NCI-H146 (cell line): Measurements from ENCODE around the gene IFITM10.

Experiments used
- DNase-seq: peaks from one replicate; lab custom pipeline; 2025; lab: John Stamatoyannopoulos, UW

IFITM10 gene

GRCh38 chr11:1714908-1715885, 35.2 kb downstream of the IFITM10 start:
- no peak for DNase-seq

GRCh38 chr11:1708716-1709115, 41.7 kb downstream of the IFITM10 start:
- DNase-seq, result no peak

- no peak for DNase-seq
Measured at GRCh38 chr11:1707751-1708150, 42.6 kb downstream of the IFITM10 start.

GRCh38 chr11:1706634-1707400, 43.6 kb downstream of the IFITM10 start:
- no peak for DNase-seq

GRCh38 chr11:1705126-1706052, 45.0 kb downstream of the IFITM10 start:
- no peak for DNase-seq

GRCh38 chr11:1703146-1703545, 47.2 kb downstream of the IFITM10 start:
- DNase-seq, result no peak

- no peak for DNase-seq
Measured at GRCh38 chr11:1702506-1702905, 47.9 kb downstream of the IFITM10 start.

GRCh38 chr11:1701091-1701807, 49.1 kb downstream of the IFITM10 start:
- no peak for DNase-seq

- no peak for DNase-seq
Measured at GRCh38 chr11:1699771-1700170, 50.6 kb downstream of the IFITM10 start.

GRCh38 chr11:1696608-1697570, 53.5 kb downstream of the IFITM10 start, which contains the start of gene KRTAP5-6:
TSS of gene KRTAP5-6 (plus strand) at chr11:1697195. CDS start at chr11:1697246, 51 bp downstream.
- no peak for DNase-seq

- DNase-seq, result no peak
Measured at GRCh38 chr11:1695548-1696108, 54.8 kb downstream of the IFITM10 start.

GRCh38 chr11:1694846-1695547, 55.4 kb downstream of the IFITM10 start:
- DNase-seq, result no peak

GRCh38 chr11:1694064-1694845, 56.1 kb downstream of the IFITM10 start:
- DNase-seq, result peak; percentile 74

GRCh38 chr11:1693327-1694063, 56.9 kb downstream of the IFITM10 start:
- peak; percentile 64 for DNase-seq

- DNase-seq, result no peak
Measured at GRCh38 chr11:1692708-1693326, 57.6 kb downstream of the IFITM10 start.

GRCh38 chr11:1691878-1692707, 58.3 kb downstream of the IFITM10 start:
- DNase-seq, result no peak
